GM21723 (cell line): ENCODE data around the gene SYNCRIP.
"Not testable (repeated sequence)": the region's sequence is repeated elsewhere in the genome, so short reads cannot be mapped to it uniquely, and the experiment has no call there.

Source experiments
- ATAC-seq: cut with Tn5 transposase; IDR thresholded peaks from one replicate; pipeline ENCODE4 v1.9.1; 2021; ENCODE audit warnings: mild to moderate bottlenecking, moderate library complexity; ENCODE audit not compliant: unreplicated experiment

SYNCRIP gene

DNA sequence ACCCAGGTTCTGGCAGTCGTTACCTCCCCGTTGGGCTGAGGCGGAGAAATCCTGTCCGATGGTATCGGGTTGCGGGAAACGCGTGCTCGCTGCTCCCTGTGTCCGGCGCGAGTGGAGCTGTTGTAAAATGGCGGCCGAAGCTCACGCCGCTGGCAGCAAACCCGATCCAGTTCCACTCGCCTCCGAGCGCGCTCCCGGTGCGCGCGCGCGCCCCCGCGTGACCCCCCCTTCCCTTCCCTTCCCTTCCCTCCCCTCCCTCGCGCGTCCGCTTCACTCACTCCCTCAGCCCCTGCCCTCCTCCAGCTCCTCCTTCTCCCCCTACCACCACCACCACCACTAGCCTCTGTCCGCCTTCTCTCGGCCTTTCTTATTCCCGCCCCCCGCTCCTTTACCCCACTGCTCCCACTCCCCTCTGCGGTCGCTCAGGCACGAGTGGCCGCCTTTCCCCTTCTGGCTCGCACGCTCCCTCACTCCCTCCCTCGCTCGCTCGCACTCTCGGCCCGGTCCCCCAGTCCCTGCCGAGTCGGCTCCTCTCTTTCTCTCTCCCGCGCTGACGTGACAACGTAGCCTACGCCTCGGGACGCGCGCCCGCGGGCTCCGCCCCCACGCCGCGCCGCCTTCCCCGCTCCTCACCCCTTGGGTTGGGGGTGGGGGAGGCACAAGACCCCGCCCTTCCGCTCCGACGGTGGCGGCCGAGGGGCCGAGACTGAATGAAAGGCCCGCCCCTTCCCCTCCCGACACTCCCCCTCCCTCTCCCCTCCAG lies at the start of gene SYNCRIP:
TSS of gene SYNCRIP (minus strand) at position 113 of the 763 bp plus-strand sequence. CDS start 1,447 bp downstream, outside the sequence.
- ATAC-seq = peak; percentile 75

DNA sequence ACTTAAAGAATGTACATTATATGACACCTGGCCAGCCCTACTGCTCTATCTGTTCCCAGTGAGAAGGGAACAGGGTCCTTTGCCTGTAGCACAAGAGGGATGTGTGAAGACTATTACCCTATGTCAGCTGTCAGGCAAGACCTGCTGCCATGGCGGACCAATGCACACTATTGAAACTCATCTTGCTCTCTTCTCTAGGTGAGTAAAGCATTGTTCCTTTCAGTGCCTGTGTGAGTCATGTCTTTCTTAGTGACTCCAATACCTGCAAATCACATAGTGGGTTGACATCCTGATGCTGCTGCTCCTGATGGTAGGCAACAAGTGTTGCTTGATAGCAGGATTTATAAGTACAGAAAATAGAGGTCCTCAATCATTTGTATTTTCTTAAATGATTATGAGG lies 48.8 kb upstream of the SYNCRIP start:
- no peak for ATAC-seq

DNA sequence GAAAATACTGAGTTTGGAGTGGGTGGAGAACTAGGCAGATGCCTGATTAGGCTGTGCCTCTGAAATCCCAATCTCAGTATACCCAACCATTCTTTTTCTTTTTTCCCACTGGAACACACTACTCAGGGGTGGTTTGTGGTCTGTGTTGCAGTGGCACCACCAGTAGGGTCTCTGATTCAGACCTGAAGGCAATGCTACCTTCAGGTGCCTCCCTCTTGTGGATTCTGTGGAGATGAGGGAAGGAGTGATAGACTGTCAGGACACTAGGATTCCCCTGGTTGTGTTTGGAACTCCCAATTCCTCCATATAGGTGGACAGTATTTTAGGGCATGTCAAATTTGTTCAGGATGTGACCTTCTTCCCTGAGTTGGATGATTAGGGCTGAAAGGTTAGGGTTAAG lies 47.4 kb upstream of the SYNCRIP start:
- no peak for ATAC-seq

DNA sequence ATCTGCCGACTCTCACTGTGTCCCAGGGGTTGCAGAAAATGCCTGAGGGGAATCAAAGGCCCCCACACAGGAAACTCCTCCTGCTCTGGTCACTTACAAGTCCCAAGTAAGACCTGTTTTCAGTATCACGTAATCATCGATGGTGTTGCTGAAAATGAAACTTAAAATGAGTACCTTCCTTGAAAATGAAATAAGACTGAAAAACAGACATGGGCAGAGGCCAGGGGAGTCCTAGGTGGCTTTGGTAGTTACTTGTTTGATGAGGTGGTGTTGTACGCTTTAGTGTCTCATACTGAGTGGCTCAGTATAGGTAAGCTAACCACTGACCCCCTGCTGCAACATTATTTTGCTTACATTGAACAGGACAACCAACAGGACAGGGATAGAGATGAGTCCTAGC lies 43.0 kb upstream of the SYNCRIP start:
- ATAC-seq = peak; percentile 94

DNA sequence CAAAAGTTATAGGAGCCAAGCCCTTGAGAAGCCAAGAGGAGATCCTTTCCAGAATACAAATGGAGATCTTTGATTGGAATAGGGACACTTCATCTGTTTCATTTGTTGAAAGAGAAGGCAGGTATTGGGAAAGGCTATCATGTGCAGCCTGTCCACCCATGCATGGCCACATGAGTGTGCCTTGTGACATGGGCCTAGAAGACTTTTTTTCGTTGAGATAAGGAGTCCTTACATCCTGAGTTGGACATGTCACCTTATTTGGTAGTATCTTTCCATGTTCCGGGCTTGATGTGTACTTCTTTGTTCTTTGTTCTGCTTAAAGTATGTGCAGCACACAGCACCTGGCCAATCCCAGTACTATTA lies 42.1 kb upstream of the SYNCRIP start:
- no peak for ATAC-seq

DNA sequence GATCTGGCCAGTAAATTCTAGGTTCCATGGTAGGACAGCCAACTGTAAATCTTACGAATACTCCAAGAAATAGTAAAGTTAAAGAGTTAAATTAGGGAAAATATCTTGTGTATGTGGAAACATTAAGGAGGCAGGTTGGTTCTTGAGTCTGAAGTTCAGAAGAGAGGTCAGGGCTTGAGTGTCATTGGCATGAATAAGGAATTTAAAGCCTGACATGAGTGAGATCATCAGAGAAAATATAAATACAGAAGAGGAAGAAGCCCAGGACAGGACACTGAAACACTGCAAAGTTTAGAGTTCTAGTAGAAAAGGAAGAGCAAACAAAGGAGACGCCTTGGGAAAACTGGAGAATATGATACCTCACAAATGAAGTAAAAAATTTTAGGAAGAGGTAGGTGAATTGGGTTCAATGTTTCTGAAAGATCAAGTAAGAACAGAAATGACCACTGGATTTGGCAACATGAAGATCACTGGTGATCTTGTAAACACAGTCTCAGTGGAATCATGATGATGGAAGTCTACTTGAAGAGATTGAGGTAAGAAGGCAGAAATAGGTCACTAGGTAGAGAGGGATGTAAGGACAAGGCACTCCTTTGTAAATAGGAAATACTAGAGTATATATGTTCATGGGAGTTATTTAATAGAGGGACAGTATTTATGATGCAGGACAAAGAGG lies 41.6 kb upstream of the SYNCRIP start:
- ATAC-seq = no peak

DNA sequence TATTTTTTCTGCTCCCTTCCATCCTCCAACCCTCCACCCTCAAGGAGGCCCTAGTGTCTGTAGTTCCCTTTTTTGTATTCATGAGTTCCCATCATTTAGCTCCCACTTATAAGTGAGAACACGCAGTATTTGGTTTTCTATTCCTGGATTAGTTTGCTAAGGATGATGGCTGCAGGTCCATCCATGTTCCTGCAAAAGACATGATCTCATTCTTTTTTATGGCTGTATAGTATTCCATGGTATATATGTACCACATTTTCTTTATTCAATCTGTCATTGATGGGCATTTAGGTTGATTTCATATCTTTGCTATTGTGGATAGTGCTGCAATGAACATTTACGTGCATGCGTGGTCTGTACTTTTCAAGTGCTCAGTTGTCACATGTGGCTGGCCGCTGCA lies 39.2 kb upstream of the SYNCRIP start:
- not testable (repeated sequence) for ATAC-seq

DNA sequence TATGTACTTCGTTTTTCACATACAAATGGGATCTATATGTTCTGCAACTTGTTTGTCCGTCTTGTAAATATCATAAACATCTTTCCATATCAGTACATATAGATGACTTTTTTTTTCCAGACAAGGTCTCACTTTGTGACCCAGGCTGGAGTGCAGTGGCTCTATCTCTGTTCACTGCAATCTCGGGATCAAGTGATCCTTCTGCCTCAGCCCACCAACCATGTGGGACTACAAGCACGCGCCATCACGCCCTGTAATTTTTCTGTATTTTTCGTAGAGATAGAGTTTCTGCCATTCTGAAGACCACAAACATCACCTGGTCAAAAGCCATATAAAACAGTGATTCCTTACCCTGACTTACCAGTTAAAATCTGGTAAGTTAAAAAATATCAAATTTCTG lies 37.7 kb upstream of the SYNCRIP start:
- ATAC-seq = no peak

DNA sequence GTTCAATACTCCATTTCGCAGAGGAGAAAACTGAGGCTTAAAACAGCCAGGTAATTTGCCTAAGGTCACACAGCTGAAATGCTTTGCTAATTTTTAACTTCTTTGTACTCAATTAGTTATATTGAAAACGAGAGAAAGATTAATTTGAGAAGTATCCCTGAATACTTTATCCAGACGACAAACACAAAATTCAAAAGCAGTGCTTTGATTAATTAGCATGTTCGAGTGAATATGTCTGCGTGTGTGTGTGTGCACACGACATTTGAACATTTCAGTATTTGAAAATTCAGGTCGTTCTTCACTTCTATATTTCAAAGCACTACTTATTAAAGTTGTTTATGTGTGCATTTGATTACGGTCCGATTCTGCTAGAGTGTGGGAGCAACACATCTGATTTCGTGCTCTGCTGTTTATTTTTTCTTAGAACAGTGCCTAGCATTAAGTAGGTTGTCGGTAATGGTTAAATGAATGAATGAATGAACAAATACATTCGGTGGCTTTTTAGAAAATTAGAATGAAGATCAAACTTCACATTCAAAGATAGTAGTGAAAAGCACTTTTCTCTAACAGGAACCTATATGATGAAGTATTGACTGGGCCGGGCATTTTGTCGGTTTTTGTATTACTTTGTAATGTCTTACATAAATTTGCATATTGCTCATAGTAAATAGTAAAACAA lies 36.9 kb upstream of the SYNCRIP start:
- no peak for ATAC-seq

DNA sequence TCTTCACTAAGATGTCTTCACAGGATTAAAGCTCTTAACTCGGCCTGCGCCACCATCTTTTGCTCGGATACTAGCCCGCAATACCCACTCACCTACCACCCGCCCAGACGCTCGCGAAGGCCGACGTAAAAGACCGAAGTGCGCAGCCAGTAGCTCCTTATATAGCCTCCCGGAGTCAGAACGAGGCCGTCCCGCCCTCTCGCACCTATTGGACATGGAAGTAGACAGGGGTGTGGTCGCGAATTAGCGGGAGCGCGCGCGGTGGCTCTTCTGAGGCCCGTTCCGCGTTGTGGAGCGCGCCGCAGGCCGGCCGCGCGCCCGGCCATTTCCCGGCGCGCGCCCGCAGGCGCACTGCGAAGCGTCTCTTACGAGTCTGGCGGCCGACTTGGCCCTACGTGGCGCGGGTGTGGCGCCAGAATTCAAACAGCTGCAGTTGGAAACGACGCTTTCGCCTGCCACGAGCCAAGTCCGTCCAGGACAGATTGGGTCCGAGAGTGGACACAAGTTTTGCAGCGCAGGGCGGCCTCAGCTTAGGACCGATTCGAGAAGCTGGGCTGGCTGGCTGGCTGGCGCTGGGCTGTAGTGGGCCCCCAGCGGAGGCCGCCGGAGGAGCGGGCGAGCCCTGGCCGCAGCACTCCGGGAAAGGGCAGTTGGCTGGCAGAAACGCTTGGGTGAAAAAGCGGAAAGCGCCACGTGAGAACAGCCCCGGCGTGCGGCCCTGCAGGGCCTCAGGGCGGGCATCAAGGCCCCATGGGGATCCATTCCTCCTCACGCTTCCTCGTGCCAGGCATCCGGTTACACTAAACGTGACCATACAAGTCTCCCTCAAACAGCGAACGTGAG lies 36.1 kb upstream of the SYNCRIP start:
- ATAC-seq = peak; percentile 83

DNA sequence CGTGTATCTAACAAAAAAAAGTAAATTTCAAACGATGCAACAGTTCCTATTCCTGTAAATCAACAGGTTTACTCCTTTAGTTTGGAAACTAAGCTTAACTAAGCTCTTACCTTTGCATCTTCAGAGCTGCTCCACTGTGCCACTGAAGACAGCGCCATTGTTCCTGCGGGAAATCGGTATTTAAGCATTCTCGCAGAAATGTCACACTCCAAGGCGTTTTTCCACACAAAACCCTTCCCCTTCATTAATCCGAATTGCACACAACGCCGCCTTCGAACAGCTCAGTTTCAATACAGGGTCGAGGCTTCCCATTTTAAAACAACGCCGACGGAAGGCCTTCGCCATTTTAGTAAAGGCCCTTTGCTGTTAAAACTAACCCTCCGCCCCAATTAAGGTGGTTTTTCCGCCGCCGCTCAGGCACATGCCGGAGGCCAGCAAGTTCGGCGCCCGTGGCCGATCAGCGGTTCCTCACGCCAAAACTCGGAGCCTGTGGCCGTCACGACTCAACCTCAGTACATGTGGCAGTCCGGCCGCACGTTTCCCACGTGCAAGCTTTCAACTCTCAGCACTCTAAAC lies 35.4 kb upstream of the SYNCRIP start:
- ATAC-seq = peak; percentile 10

DNA sequence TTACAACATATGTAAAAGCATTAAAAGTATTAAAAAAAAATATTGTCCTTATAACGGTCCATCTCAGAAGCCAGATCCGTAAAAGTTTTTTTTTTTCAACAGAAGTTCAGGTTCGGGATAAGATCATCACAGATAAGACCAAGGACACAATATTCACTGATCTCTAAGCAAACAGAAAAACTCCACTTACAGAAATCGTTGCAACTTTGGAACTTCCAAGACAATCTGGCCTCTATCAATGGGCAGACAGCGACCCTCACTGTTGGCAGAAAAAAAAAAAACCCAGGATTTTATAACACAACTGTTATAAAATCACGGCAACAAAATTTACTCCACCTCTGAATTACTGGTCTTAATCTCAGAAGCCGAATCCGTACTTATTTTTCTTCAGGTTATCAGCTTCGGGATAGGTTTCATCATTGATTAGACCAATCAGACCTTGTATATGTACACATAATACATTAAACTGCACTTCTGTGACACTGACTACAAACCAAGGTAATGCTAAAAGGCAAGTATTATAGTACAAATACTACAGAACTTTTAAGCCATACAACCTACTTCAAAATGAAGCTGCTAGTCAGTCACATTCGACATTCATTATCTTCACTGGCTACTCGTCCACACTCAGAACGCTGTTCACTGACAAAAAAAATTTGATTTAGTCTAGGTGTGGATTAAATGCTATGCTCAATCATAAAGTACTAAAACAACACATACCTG lies 34.7 kb upstream of the SYNCRIP start:
- ATAC-seq = no peak

DNA sequence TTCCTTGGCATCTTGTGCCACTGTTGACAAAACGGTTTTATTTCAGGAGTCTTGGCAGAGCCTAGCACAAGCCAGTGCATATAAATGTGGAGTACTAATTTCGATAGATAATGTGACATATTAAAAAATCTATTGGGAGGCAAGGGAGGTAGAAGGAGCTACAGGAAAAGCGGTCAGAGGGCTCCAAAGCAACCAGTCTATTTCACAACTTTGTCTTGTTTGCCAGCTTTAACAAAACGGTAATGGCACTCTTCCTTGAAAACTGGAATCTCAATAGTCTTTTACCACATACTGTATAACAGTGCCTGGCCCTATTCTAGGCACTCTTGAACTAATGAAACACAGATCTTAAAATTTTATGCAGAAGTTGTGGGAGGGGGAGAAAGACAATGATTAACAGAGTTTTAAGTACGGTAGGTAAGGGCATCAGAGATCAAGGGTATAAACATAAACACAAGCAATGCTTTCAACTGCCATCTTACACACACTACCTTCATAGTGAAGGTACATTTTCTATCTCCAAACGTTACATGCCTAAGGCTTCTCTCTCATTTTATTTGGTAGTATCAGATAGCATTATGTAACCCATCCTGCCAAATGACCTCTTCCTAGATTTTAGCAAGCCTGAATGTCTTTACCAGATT lies 33.5 kb upstream of the SYNCRIP start:
- ATAC-seq = no peak

DNA sequence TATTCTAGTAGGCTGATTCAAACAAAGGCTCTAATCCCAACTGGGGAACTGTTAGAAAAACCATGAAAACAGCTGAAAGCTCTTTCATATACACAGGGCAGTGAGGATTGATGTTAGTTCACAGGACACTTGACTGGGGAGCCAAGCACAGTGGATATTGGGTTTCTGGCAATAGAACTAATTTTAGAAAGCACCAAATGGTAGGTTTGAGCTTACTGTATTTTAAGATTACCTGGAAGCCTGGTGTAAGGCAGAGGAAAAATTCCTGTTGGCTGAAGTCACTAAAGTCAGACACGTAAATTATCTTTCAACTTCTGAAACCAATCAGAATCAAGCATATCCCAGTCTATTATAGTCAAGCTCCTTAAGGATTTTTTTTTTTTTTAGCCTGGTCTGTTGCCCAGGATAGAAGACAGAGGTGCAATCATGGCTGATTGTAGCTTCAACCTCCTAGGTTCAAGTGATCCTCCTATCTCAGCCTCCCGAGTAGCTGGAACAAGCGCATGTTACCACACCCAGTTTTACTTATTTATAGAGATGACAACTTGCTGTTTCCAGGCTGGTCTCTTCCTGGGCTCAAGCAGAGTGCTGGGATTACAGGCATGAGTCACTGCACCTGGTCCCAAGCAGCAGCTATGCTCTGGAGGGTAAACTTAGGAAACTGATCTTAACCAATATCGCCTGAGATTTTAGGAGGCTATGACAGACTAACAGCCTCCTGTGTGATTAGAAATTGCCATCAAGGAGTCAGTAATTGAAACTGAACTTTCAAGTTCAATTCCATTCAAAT lies 32.5 kb upstream of the SYNCRIP start:
- no peak for ATAC-seq

DNA sequence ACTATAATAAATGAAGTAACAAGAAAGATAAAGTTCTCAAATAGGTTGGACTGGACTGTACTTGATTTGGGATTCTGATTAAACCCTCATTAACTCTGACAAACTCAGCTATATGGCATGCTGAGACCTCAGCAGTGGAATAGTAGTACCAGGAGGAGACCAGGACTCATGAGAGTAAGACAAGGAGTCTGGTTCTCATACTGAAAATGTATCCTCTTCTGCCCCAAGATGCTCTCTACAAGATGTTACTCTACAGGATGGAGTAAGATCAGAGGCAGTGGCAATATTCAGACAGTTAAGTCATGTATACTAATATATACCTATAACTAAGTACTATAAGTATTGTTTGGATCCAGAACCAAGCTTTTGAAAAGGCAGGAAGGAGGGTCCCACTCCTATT lies 31.9 kb upstream of the SYNCRIP start:
- ATAC-seq = no peak

DNA sequence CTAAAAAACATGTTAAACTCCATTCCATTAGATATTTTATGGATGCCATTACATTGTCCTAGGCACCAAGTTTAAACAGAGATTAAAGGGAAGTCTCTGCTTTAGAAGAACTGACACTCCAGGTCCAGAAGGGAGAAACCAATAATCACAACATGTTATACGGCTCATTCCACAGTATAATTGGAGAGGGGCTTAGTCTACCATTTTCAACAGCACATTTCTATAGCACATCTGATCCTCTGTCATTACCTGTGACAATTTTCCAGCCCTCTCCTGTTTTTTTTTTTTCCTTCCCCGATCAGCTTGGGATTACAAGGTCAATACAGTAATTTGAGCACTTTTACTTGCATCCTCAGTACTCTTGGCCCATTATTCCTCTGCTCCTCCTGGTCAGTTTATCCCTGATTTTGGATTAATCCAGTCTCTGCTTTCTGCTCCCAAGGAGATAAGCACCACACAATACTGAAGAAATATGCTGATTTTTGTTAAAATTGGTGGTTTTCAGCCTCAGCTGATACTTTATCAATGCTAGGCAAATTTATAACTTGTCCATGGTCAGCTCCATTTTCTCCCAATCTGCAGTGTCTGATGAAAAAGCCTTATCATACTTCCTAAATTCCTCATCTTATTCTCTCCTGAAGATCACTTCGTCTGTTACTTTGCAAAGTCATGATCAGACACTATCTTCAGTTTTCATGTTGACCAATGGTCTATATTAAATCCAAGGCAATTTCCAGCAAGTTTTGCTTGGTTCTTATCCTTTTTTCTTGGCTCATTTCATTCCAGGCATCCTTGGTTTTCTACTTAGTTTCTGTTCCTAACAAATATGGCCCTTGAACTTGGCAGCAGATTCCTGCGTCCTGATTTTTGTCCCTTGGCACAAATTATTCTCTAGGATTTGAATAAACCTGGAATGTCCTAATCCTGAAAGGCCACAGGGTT lies 30.8 kb upstream of the SYNCRIP start:
- no peak for ATAC-seq

DNA sequence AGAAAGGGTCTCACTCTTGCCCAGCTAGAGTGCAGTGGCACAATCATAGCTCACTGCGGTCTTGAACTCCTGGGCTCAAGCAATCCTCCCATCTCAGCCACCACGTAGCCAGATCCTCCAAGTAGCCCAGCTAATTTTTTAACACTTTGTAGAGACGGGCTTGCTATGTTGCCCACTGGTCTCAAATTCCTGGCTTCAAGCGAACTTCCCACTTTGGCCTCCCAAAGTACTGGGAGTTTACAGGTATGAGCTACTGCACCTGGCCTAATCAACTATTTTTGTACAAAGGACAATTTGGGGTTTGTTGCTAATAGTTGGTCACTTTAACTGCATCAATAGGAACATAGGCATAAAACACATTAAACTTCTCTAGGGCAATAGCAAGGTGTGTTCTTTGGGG lies 29.9 kb upstream of the SYNCRIP start:
- no peak for ATAC-seq

DNA sequence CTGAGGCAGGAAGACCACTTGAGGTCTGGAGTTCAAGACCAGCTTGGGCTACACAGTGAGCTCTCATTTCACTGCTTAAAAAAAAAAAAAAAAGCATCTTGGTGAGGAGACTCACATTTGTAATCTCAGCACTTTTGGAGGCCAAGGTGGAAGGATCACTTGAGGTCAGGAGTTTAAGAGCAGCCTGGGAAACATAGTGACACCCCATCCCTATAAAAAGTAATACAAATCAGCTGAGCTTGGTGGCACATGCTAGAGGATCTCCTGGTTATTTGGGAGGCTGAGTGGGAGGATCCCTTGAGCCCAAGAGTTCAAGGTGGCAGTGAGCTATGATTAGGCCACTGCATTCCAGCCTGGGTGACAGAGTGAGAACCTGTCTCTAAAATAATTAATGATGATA lies 29.4 kb upstream of the SYNCRIP start:
- ATAC-seq = no peak
